Neural progenitor cell (in vitro differentiated cells): ENCODE measurements around the gene NEU4.

Source experiments
- EZH2 ChIP-seq: fragments of 200-600 bp; sonication (generic); IDR thresholded peaks from 2 replicates; pipeline ENCODE4 v1.6.1; 2017; ENCODE audit warnings: antibody characterized with exemption, mild to moderate bottlenecking, moderate library complexity
- EZH2phosphoT487 ChIP-seq: fragments of 200-600 bp; sonication (generic); IDR thresholded peaks from 2 replicates; pipeline ENCODE4 v1.6.1; 2017; ENCODE audit warnings: antibody characterized with exemption
- TF ChIP-seq, protein P1 (sequence below): fragments of 200-600 bp; sonication (generic); IDR thresholded peaks from 2 replicates; pipeline ENCODE4 v1.5.1; 2017; ENCODE audit warnings: antibody characterized with exemption, mild to moderate bottlenecking

DNA sequence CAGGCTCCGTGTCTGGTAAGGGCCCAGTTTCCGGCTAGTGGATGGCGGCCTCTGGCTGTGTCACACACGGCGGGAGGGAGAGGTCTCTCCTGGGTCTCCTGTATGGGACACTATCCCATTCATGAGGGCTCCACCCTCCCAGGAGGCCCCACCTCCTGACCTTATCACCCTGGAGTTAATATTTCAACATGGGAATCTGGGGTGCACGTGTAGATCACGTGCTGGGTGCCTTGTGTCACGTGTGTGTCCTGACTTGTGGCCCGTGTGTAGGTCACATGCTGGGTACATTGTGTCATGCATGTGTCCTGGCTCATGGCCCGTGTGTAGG is 9.9 kb downstream of the NEU4 start:
- TF ChIP-seq, protein P1, sequence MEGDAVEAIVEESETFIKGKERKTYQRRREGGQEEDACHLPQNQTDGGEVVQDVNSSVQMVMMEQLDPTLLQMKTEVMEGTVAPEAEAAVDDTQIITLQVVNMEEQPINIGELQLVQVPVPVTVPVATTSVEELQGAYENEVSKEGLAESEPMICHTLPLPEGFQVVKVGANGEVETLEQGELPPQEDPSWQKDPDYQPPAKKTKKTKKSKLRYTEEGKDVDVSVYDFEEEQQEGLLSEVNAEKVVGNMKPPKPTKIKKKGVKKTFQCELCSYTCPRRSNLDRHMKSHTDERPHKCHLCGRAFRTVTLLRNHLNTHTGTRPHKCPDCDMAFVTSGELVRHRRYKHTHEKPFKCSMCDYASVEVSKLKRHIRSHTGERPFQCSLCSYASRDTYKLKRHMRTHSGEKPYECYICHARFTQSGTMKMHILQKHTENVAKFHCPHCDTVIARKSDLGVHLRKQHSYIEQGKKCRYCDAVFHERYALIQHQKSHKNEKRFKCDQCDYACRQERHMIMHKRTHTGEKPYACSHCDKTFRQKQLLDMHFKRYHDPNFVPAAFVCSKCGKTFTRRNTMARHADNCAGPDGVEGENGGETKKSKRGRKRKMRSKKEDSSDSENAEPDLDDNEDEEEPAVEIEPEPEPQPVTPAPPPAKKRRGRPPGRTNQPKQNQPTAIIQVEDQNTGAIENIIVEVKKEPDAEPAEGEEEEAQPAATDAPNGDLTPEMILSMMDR, result no peak
- TF ChIP-seq EZH2 (no peak), EZH2phosphoT487 (no peak)
